GM18868 (cell line): ENCODE data around the gene PDZD4.

Experiments
- ATAC-seq: cut with Tn5 transposase; IDR thresholded peaks from one replicate; pipeline ENCODE4 v1.9.1; 2021; ENCODE audit warnings: mild to moderate bottlenecking, moderate library complexity; ENCODE audit not compliant: unreplicated experiment

Gene PDZD4

DNA sequence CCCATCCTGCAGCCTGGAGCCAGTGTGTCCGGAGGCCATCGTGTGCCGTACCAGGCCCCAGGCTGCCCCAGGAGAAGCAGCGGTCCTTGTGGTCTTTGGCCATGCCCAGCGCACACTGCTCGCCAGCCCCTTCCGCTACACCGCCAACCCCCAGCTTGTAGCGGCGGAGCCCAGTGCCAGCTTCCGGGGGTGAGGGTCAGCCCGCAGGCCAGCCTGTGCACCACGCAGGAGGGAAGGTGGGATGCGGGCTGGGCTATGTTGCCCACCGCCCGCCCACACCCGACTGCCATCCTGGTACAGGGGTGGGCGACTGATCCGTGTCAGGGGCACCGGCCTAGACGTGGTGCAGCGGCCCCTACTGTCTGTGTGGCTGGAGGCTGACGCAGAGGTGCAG lies 57.1 kb downstream of the PDZD4 start:
- ATAC-seq = no peak

DNA sequence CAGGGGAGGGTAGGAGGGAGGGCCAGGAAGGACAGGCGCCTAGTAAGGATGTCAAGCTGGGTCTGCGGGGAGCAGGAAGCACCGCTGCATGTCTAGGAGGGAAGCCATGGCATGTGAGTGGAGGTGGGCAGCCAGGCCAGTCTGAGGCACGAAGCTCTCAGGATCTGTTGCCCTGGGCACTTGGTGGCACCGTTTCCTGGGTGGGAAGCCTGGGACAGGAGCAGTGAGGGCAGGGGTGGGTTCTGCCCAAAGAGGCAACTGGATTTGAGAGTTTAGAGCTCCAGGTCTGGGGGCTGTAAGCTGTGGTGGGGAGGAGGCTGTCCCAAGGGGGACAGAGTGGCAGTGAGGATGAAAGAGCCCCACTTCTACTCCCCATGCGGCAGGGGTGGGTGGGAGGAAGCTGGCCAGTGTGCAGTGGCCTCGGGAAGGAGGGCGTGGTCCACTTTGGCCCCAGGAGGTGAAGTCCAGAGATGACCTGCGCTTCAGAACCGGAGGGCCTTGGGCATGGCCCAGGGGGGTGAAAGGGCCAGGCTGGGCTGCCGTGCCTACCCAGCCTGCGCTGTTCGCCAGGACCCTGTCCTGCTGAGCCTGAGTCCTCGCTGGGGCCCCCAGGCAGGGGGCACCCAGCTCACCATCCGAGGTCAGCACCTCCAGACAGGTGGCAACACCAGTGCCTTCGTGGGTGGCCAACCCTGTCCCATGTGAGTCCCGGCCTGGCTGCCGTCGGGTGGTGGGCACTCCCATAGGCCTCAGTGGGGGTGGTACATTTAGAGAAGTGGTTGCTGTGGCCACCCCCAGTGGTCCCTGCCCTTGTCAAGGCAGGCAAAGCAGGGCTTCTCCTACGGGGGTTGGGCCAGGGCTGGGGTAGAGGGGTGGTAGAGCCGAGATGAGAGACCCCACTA lies 57.8 kb downstream of the PDZD4 start:
- ATAC-seq = no peak

DNA sequence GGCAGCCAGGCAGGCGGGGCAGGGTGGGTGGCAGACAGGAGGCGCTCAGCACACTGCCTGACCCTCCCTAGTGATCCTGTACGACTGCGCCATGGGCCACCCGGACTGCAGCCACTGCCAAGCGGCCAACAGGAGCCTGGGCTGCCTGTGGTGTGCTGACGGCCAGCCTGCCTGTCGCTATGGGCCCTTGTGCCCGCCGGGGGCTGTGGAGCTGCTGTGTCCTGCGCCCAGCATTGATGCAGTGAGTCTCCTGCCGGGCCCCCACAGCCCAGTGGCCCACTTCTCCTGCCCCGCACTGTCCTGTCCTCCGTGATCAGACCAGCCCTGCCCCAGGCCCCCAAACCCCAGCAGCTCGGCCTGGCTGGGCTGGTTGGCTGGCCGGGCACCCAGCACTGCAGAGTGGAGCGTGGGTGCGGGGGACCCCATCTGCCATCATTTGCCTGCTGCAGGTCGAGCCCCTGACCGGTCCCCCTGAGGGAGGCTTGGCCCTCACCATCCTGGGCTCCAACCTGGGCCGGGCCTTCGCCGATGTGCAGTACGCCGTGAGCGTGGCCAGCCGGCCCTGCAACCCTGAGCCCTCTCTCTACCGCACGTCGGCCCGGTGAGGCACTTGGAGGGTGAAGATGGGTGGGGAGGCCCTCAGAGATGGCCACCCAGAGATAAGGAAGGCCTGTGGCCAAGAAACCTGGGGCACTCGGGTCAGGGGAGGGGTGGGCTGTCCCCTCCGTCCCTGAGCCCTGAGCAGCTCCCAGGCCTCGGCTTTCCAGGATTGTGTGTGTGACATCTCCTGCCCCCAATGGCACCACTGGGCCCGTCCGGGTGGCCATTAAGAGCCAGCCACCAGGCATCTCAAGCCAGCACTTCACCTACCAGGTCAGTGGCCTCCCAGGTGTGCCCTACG lies 58.7 kb downstream of the PDZD4 start:
- ATAC-seq = no peak

DNA sequence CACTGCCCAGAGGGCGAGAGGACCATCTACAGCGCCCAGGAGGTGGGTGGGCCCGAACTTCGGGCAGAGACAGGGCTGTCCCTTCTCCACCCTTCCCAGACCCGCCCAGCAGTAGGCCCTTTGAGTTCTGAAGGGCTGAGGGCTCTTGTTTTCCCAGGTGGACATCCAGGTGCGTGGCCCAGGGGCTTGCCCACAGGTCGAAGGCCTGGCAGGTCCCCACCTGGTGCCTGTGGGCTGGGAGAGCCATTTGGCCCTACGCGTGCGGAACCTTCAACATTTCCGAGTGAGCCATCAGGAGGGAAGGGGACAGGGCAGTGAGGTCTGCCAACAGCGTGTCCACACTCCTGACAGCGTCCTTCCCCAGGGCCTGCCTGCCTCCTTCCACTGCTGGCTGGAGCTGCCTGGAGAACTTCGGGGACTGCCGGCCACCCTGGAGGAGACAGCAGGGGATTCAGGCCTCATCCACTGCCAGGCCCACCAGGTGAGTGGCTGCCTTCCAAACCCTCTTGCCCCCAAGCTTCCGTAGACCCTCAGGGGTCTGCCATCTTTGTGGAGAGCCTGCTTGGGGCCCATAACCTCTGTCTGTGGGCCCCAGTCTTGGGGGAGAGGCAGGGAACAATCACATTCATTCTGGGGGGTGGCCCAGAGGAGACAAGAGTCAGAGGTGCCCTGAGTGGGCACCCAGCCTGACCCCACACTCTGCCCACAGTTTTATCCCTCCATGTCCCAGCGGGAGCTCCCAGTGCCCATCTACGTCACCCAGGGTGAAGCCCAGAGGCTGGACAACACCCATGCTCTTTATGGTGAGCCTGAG lies 59.5 kb downstream of the PDZD4 start:
- ATAC-seq = no peak

DNA sequence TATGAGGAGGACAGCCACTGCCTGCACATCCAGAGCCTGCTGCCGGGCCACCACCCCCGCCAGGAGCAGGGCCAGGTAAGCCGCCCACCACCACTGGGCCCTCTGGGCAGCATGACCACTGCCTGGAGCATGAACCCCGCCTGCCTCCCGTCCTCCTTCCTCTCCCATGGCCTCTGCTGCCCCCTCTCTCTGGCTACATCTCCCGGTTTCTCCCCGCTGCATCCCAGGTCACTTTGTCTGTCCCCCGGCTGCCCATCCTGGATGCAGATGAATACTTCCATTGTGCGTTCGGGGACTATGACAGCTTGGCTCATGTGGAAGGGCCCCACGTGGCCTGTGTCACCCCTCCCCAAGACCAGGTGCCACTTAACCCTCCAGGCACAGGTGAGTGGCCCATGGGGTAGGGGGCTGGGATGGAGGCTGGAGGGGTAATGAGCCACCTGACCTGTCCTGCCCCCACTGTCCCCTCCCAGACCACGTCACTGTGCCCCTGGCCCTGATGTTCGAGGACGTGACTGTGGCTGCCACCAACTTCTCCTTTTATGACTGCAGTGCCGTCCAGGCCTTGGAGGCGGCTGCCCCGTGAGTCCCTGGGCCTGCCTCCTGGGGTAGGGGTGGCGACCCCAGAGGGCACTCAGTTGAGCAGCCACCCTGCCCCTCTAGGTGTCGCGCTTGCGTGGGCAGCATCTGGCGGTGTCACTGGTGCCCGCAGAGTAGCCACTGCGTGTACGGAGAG lies 60.3 kb downstream of the PDZD4 start:
- ATAC-seq = no peak

DNA sequence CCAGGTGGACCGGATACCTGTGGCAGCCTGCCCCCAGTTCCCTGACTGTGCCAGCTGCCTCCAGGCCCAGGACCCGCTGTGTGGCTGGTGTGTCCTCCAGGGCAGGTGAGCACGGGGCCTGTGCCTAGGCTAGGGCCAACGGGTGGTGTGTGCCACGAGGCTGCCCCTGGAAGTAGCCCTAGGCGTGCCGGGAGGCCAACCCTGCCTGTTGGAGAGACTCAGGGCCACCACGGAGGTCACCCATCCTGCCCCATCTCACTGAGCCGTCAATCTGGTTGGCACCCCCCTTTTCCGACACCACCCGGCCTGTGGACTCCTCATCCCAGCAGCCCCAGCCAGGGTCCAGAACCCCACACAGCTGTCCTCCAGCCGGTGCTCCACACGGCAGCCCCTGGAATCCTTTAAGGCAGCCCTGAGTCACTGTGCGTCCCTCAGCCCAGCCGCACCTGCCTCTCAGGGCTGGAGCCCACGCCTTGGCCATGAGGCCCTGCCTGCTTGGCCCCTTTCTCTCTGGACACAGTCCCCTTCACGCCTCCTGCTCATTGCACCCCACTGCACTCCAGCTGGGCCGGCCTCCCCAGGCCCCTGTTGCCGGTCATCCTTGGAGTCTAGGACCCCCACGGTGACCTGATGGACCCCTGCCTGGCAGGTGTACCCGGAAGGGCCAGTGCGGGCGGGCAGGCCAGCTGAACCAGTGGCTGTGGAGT lies 61.0 kb downstream of the PDZD4 start:
- no peak for ATAC-seq

DNA sequence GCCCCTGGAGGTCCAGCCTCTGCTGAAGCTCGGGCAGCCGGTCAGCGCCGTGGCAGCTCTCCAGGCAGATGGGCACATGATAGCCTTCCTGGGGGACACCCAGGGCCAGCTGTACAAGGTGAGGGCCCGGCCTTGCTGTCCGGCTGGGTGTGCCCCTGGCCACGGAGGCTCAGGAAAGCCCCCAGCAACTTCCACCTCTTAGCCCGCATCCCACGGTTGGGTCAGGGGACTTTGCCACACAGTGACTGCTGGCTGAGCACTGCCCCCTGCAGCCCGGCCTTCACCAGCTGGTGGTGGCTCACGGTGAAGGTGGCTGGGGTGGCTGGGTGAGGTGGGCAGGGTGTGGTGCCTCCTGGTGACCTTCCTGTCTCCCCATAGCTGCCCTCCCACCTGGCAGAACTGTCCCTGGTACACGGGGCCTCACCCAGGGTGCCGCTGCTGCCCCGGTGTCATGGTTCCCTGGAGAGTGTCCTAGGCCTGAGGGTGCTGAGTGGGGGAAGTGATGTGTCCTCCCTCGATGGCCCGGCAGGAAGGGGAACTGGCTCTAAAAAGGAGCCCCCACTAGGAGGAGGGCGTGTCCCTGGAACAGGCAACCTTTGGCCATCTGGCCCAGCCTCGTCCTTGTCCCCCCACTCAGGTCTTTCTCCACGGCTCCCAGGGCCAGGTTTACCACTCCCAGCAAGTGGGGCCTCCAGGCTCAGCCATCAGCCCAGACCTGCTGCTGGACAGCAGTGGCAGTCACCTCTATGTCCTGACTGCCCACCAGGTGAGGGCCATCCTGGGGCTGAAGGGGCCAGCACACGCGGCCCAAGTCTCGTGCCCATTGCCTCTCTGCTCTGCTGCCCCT lies 61.8 kb downstream of the PDZD4 start:
- ATAC-seq = no peak

DNA sequence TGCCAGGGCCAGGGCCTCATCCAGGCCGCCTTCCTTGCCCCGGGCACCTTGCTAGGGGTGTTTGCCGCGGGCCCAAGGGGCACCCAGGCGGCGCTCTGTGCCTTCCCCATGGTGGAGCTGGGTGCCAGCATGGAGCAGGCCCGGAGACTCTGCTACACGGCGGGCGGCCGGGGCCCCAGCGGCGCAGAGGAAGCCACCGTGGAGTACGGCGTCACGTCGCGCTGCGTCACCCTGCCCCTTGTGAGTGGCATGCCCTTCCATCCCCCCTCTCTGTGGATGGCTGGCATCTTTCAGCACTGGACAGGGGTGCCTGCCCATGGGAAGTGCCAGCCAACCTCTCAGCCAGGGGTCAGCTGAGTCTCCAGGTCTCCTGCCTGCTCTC lies 62.7 kb downstream of the PDZD4 start:
- no peak for ATAC-seq

DNA sequence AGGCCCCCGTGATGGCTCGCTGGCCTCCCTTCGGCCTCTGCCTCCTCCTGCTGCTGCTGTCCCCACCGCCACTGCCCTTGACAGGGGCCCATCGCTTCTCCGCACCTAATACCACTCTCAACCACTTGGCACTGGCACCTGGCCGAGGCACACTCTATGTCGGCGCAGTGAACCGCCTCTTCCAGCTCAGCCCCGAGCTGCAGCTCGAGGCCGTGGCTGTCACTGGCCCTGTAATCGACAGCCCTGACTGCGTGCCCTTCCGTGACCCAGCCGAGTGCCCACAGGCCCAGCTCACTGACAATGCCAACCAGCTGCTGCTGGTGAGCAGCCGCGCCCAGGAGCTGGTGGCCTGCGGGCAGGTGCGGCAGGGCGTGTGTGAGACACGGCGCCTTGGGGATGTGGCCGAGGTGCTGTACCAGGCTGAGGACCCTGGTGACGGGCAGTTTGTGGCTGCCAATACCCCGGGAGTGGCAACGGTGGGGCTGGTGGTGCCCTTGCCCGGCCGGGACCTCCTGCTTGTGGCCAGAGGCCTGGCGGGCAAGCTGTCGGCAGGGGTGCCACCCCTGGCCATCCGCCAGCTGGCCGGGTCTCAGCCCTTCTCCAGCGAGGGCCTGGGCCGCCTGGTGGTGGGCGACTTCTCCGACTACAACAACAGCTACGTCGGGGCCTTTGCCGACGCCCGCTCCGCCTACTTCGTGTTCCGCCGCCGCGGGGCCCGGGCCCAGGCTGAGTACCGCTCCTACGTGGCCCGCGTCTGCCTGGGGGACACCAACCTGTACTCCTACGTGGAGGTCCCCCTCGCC lies 63.3 kb downstream of the PDZD4 start:
- no peak for ATAC-seq

DNA sequence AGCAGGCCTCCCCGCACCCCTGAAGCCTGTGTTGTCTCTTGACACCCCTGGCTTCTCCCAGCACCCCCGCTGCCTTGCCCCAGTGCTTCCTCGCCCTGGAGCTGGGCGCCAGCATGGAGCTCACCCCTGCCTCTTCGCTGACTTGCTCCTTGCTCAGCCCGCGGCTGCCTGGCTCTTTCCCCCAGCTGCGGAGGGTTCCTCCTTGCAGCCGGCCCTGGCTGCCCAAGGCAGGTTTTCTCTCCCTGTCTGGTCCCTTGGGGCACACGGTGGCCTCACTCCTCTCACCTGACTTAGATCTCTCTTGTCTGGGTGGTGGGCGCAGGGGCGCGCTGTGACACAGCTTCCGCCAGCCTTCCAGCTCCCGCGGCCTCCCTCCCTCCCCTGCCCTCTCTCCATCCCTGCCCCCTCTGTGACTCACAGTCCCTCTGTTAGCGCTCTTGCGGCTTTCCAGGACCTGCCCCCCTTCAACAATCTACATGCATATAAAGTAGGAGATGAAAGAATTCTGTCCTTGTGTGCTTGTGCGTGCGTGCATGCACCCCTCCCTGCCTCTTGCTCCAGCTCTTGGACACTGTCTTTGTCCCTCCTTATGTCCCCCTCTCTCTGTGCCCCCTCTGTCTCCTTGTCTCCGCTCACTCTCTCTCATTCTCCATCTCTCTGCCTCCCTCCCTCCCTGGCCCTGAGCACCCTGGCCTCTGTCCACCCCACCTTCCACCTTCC lies 64.1 kb downstream of the PDZD4 start:
- no peak for ATAC-seq

DNA sequence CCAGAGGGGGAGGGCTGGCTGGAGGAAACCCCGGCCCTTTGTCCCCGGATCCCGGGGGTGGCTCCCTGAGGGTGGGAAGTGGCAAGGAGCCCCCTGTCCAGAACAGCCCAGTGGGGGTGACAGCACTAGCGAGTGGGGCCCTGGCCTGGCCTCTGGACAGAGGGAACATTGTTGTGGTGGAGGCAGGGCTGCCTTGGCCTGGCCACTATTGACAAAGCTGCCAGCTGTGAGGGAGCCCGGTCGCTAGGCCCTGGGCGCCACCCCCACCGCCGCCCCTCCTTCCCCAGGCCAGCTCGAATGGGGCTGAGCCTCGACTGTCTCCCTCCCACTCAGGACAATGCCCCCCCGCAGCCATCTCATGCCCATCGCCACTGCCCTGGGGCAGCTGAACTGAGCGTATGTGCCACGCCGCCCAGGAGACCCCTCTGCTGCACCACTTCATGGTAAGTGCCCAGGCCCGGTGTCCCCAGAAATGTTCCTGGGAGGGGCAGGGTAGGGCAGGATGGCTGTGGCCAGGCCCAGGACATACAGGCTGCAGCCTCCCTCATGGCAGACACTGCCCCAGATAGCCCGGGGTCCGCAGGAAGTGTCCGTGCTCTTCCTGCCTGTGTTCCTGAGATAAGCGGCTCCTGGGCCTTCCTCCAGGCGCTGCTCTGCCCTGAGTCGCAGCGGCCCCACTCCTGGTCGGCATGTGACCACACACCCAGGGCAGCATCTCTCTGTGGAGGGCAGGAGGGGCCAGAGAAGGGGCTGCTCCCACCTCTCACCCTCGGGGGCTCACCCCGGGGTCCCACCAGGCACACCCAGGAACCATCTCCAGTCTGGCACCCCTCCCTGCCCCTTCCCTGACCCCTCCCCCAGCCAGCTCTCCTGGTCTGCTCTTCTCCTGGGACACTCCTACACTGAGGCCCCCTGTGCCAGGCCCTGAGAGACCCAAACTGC lies 64.9 kb downstream of the PDZD4 start:
- no peak for ATAC-seq

DNA sequence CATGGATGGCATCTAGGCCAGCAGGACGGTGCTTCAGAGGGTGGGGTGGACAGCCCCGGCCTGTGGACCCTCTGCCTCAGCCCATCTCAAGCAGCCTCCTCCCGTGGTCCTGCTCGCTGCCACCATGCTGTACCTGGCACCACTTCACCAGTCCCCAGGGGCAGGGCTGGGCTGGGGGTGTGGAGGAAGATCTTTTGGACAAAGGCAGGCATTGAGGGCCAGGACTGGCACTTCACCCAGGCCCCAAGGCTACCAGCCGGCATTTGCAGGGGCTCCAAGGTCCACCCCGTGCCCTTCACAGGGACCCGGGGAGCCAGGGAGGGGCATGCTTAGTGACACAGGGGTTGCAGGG lies 65.6 kb downstream of the PDZD4 start:
- no peak for ATAC-seq

DNA sequence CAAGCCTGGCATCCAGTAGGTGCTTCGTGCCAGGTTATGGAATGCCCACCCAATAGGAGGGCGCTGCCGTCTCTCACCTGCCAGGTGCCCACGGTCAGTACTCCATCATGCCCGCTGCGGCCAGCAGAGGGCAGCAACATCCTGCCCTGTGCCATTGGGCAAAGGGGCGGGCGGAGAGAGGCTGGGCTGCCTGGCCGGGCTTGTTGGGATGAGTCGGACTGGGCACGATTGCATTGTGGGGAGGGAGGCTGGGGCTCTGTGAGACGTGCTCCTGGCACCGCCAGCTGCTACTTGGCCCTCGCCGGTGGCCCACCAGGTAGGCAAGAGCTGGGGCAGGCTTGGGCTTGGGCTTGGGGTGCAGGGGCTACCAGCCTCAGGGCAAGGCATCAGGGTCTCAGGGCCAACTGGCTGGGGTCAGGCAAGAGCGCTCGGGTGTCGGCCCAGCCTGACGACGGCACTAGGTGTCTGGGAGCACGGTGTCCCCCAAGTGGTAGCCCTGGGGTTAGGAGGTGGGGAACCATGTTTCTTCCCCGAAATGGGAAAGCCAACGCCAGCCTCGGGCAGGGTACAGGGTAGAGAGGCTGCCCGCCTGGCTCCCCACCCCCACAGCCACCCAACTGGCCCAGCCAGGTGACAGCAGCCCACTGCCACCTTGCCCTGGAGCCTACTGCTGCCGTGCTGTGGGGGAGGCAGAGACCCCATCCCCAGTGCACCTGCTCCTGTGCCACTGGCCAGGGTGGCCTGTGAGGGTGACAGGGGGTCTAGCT lies 66.2 kb downstream of the PDZD4 start, which contains the start of gene PLXNB3:
Gene PLXNB3 (plus strand): TSS at position 261 of the 767 bp plus-strand sequence. CDS start 1,287 bp downstream, outside the sequence.
- no peak for ATAC-seq

DNA sequence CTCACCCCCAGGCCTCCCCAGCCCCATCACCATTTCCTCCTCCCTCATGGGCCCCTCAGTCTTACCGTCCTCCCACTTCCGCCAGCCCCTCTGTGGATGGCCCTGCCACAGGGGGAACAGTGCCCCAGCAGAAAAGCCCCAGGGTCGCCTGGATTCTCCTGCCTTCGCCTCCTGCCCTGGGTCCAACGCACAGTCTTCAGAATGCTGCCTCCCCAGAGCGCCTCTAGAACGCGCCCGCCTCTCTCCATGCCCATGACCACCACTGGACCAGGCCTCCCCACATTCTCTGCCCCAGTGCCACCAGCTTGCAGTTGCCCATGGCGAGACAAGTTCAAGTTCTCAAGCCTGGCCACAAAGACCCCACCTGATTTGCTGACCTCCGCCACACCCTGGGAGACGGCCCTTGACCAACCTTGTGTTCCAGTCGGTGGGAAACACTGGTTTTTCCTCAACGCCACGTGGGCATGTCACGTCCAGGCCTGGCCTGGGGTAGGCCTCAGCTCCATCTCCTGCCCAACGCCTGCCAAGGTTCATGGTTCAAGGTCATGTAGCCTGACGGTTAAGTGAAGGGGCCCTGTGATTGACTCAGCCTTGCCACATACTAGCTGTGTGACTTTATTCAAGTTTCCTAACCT lies 66.9 kb downstream of the PDZD4 start:
- ATAC-seq = no peak

DNA sequence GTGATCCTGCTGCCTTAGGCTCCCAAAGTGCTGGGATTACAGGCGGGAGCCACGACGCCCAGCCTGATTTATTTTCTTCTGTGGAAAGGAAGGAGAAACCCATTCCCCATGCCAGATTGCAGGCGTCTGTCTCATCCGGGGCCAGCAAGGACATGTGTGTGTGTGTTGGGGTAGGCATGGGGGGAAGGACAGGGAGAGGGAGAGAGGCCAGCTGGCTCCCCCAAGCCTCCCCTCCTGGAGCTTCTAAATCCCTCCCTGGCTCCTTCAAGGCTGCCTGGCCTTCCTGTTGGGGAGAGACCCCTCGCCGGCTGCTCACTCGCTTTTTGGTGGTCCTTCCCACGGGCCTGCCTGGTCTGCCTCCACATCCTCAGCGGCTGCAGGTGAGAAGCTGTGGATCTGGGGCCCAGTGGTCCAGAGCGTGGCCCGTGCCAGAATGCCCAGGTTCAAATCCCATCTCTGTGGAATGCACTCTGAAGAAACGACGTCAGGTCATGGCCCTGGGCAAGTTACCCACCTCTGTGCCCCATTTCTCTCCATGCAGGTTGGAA lies 67.6 kb downstream of the PDZD4 start:
- no peak for ATAC-seq
